Suprapubic skin (tissue), 4 donors: ENCODE results near the gene LRBA. TPM values are rescaled to one million over a fixed set of nuclear protein-coding genes. Genes with fewer than 3 reads are reported as not detected.

ENCODE experiments used
- DNase-seq, 2 donors: peaks; one replicate each; pipeline ENCODE4 v3.0.0-alpha.2; 2019; ENCODE audit warnings: low spot score in 2 of 2
- H3K27ac ChIP-seq: fragments of 200-600 bp; sonication (generic); one replicate; pipeline ENCODE4 v1.5.1; 2019
- H3K27me3 ChIP-seq: fragments of 200-600 bp; sonication (generic); one replicate; pipeline ENCODE4 v1.5.1; 2019
- H3K36me3 ChIP-seq: fragments of 200-600 bp; sonication (generic); one replicate; pipeline ENCODE4 v1.5.1; 2019
- H3K4me1 ChIP-seq: fragments of 200-600 bp; sonication (generic); one replicate; pipeline ENCODE4 v1.5.1; 2019
- H3K4me3 ChIP-seq: fragments of 200-600 bp; sonication (generic); one replicate; pipeline ENCODE4 v1.5.1; 2019; ENCODE audit warnings: mild to moderate bottlenecking
- H3K9me3 ChIP-seq: fragments of 200-600 bp; sonication (generic); one replicate; pipeline ENCODE4 v1.5.1; 2019
- EP300 ChIP-seq: sonication (generic); formaldehyde crosslinking; IDR thresholded peaks from one replicate; pipeline ENCODE4 v1.6.1; 2017; ENCODE audit warnings: antibody characterized with exemption
- POLR2A ChIP-seq, 2 donors: fragments of 450-650 bp; IDR thresholded peaks; one replicate each; pipeline ENCODE4 v1.6.1; 2017; ENCODE audit warnings: antibody characterized with exemption in 2 of 2, mild to moderate bottlenecking in 2 of 2, moderate library complexity in 2 of 2
- POLR2AphosphoS5 ChIP-seq, 3 donors: sonication (generic); formaldehyde crosslinking; IDR thresholded peaks; one replicate each; pipeline ENCODE4 v1.6.1; 2017; ENCODE audit warnings: antibody characterized with exemption in 3 of 3
- WGBS: methylation state at CpG from one replicate; pipeline ENCODE4 v1.1.5; 2018; 5-methylcytosine and 5-hydroxymethylcytosine counted together
- total RNA-seq, 4 donors: library from RNA; depleted of rRNA; stranded (reverse); fragments of >200 nt; gene quantifications; one replicate each; pipeline ENCODE4 v1.1.0, GENCODE V29; 2016
- TF ChIP-seq, protein P1 (sequence below), 2 donors: fragments of 200-600 bp in 1 of 2; fragments of 450-650 bp in 1 of 2; sonication (generic) in 1 of 2; IDR thresholded peaks; one replicate each; pipeline ENCODE4 v1.5.1; 2016 to 2019; ENCODE audit warnings: antibody characterized with exemption in 2 of 2, mild to moderate bottlenecking in 1 of 2, moderate library complexity in 1 of 2

The LRBA gene
- total RNA-seq, 4 donors from 2014 or later: 64.6 to 128 (median 81.0) TPM

- TF ChIP-seq POLR2A (IDR thresholded peaks at IDR 0.05): no peak
- TF ChIP-seq, protein P1, sequence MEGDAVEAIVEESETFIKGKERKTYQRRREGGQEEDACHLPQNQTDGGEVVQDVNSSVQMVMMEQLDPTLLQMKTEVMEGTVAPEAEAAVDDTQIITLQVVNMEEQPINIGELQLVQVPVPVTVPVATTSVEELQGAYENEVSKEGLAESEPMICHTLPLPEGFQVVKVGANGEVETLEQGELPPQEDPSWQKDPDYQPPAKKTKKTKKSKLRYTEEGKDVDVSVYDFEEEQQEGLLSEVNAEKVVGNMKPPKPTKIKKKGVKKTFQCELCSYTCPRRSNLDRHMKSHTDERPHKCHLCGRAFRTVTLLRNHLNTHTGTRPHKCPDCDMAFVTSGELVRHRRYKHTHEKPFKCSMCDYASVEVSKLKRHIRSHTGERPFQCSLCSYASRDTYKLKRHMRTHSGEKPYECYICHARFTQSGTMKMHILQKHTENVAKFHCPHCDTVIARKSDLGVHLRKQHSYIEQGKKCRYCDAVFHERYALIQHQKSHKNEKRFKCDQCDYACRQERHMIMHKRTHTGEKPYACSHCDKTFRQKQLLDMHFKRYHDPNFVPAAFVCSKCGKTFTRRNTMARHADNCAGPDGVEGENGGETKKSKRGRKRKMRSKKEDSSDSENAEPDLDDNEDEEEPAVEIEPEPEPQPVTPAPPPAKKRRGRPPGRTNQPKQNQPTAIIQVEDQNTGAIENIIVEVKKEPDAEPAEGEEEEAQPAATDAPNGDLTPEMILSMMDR (IDR thresholded peaks at IDR 0.05): no peak
- no peak for TF ChIP-seq EP300
- TF ChIP-seq POLR2AphosphoS5 (IDR thresholded peaks at IDR 0.05): no peak
- Histone ChIP-seq H3K4me3 (no peak overlapping the region), H3K27me3 (no peaks in the 10 kb centered on the region), H3K36me3 (no peaks in the 10 kb centered on the region), H3K9me3 (no peaks in the 10 kb centered on the region), H3K27ac (no peak overlapping the region), H3K4me1 (no peaks in the 10 kb centered on the region)
- 88% methylated on average over 1 of the region's 1 CpG for WGBS
- DNase-seq: no peak
Observed at GRCh38 chr4:150768497-150768896, 246.6 kb downstream of the LRBA start.

- Histone ChIP-seq H3K27me3 (no peaks in the 10 kb centered on the region), H3K4me3 (no peak overlapping the region), H3K4me1 (no peaks in the 10 kb centered on the region), H3K36me3 (no peaks in the 10 kb centered on the region), H3K27ac (no peak overlapping the region), H3K9me3 (no peaks in the 10 kb centered on the region)
- no peak for TF ChIP-seq EP300
- TF ChIP-seq POLR2AphosphoS5 (IDR thresholded peaks at IDR 0.05): no peak
- TF ChIP-seq POLR2A (IDR thresholded peaks at IDR 0.05): no peak
- TF ChIP-seq, protein P1 (IDR thresholded peaks at IDR 0.05): no peak
- DNase-seq: no peak
- 96% methylated on average over 2 of the region's 2 CpGs for WGBS
Observed at GRCh38 chr4:150765216-150765615, 249.9 kb downstream of the LRBA start.

- no peak for DNase-seq
- H3K9me3 ChIP-seq: no peaks in the 10 kb centered on the region
- no peaks in the 10 kb centered on the region for H3K27me3 ChIP-seq
- no peak for TF ChIP-seq POLR2A (IDR thresholded peaks at IDR 0.05)
- TF ChIP-seq POLR2AphosphoS5 (IDR thresholded peaks at IDR 0.05): no peak
- no peak for TF ChIP-seq EP300
- TF ChIP-seq, protein P1 (IDR thresholded peaks at IDR 0.05): no peak
- no peak overlapping the region for H3K27ac ChIP-seq
- H3K36me3 ChIP-seq: no peaks in the 10 kb centered on the region
- no peaks in the 10 kb centered on the region for H3K4me1 ChIP-seq
- H3K4me3 ChIP-seq: no peak overlapping the region
Observed at GRCh38 chr4:150751648-150752047, 263.4 kb downstream of the LRBA start.

GRCh38 chr4:150750824-150751223 is 264.3 kb downstream of the LRBA start:
- Histone ChIP-seq H3K9me3 (no peaks in the 10 kb centered on the region), H3K36me3 (no peaks in the 10 kb centered on the region), H3K27ac (no peak overlapping the region), H3K4me1 (no peaks in the 10 kb centered on the region), H3K27me3 (no peaks in the 10 kb centered on the region), H3K4me3 (no peak overlapping the region)
- TF ChIP-seq, protein P1 (IDR thresholded peaks at IDR 0.05): no peak
- no peak for TF ChIP-seq EP300
- no peak for DNase-seq

GRCh38 chr4:150746156-150746555 is 268.9 kb downstream of the LRBA start:
- H3K27ac ChIP-seq: no peak overlapping the region
- H3K36me3 ChIP-seq: no peaks in the 10 kb centered on the region
- H3K9me3 ChIP-seq: no peaks in the 10 kb centered on the region
- no peaks in the 10 kb centered on the region for H3K27me3 ChIP-seq
- 83% methylated on average over 4 of the region's 4 CpGs for WGBS
- H3K4me3 ChIP-seq: no peak overlapping the region
- no peak for DNase-seq
- TF ChIP-seq EP300 (no peak), POLR2AphosphoS5 (IDR thresholded peaks at IDR 0.05) (no peak), POLR2A (IDR thresholded peaks at IDR 0.05) (no peak)
- TF ChIP-seq, protein P1 (IDR thresholded peaks at IDR 0.05): no peak
- H3K4me1 ChIP-seq: no peaks in the 10 kb centered on the region
